ENCODE data around the gene SF3B1.
"Not testable (repeated sequence)": the region's sequence is repeated elsewhere in the genome, so short reads cannot be mapped to it uniquely, and the experiment has no call there.

- not testable (repeated sequence) for TF ChIP-seq ZNF274 (IDR thresholded peaks at IDR 0.05; ENCODE audit: low read length); ZNF274 (tag by site-specific recombination; IDR thresholded peaks at IDR 0.05; ENCODE audit: borderline replicate concordance); CTCF (tag by site-specific recombination; IDR thresholded peaks at IDR 0.05); ZBTB10 (tag by site-specific recombination; IDR thresholded peaks at IDR 0.05); SP2 (tag by site-specific recombination; IDR thresholded peaks at IDR 0.05); ZNF585B (tag by site-specific recombination; IDR thresholded peaks at IDR 0.05); ZNF169 (tag by site-specific recombination; IDR thresholded peaks at IDR 0.05); BCL11B (tag by site-specific recombination; IDR thresholded peaks at IDR 0.05; ENCODE audit: low read depth)
- TF ChIP-seq, protein P1, sequence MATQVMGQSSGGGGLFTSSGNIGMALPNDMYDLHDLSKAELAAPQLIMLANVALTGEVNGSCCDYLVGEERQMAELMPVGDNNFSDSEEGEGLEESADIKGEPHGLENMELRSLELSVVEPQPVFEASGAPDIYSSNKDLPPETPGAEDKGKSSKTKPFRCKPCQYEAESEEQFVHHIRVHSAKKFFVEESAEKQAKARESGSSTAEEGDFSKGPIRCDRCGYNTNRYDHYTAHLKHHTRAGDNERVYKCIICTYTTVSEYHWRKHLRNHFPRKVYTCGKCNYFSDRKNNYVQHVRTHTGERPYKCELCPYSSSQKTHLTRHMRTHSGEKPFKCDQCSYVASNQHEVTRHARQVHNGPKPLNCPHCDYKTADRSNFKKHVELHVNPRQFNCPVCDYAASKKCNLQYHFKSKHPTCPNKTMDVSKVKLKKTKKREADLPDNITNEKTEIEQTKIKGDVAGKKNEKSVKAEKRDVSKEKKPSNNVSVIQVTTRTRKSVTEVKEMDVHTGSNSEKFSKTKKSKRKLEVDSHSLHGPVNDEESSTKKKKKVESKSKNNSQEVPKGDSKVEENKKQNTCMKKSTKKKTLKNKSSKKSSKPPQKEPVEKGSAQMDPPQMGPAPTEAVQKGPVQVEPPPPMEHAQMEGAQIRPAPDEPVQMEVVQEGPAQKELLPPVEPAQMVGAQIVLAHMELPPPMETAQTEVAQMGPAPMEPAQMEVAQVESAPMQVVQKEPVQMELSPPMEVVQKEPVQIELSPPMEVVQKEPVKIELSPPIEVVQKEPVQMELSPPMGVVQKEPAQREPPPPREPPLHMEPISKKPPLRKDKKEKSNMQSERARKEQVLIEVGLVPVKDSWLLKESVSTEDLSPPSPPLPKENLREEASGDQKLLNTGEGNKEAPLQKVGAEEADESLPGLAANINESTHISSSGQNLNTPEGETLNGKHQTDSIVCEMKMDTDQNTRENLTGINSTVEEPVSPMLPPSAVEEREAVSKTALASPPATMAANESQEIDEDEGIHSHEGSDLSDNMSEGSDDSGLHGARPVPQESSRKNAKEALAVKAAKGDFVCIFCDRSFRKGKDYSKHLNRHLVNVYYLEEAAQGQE (tag by site-specific recombination; IDR thresholded peaks at IDR 0.05) = not testable (repeated sequence)
Observed at GRCh38 chr2:197484248-197484647, 49.4 kb upstream of the SF3B1 start.
